Large intestine (tissue), 3 donors: ENCODE data around the gene TRIM71. TPM values are rescaled to one million over a fixed set of nuclear protein-coding genes. Genes with fewer than 3 reads are reported as not detected.
"Not testable (repeated sequence)": the region's sequence is repeated elsewhere in the genome, so short reads cannot be mapped to it uniquely, and the experiment has no call there.

Experiments used
- DNase-seq, 2 donors: peaks; one replicate each; pipeline versions ENCODE4 v3.0.0 to v3.0.0-alpha.2; 2013
- H3K27ac ChIP-seq: one replicate; pipeline ENCODE4 v1.5.1; 2013; ENCODE audit warnings: low read length
- H3K27me3 ChIP-seq: 2 replicates; pipeline ENCODE4 v1.6.1; 2013; ENCODE audit warnings: low read length; ENCODE audit not compliant: control insufficient read depth, insufficient read depth
- H3K36me3 ChIP-seq: 2 replicates; pipeline ENCODE4 v1.6.1; 2013; ENCODE audit warnings: low read length; ENCODE audit not compliant: control insufficient read depth, insufficient read depth
- H3K4me1 ChIP-seq: one replicate; pipeline ENCODE4 v1.6.1; 2013; ENCODE audit warnings: low read length; ENCODE audit not compliant: control insufficient read depth, insufficient read depth
- H3K4me3 ChIP-seq: one replicate; pipeline ENCODE4 v1.5.1; 2013; ENCODE audit warnings: low read length
- H3K9me3 ChIP-seq: one replicate; pipeline ENCODE4 v1.6.1; 2013; ENCODE audit warnings: mild to moderate bottlenecking, low read depth, low read length, moderate library complexity; ENCODE audit not compliant: control insufficient read depth
- WGBS: methylation state at CpG from one replicate; pipeline ENCODE4 v1.1.5; 2013; ENCODE audit warnings: low lambda C conversion rate; ENCODE audit not compliant: insufficient coverage; 5-methylcytosine and 5-hydroxymethylcytosine counted together
- polyA plus RNA-seq: library from polyadenylated mRNA; unstranded; fragments of 120-200 nt; gene quantifications from one replicate; pipeline ENCODE4 v1.2.1, GENCODE V29; 2013

The TRIM71 gene
- polyA plus RNA-seq, 1 donor = 3.6 TPM

DNA sequence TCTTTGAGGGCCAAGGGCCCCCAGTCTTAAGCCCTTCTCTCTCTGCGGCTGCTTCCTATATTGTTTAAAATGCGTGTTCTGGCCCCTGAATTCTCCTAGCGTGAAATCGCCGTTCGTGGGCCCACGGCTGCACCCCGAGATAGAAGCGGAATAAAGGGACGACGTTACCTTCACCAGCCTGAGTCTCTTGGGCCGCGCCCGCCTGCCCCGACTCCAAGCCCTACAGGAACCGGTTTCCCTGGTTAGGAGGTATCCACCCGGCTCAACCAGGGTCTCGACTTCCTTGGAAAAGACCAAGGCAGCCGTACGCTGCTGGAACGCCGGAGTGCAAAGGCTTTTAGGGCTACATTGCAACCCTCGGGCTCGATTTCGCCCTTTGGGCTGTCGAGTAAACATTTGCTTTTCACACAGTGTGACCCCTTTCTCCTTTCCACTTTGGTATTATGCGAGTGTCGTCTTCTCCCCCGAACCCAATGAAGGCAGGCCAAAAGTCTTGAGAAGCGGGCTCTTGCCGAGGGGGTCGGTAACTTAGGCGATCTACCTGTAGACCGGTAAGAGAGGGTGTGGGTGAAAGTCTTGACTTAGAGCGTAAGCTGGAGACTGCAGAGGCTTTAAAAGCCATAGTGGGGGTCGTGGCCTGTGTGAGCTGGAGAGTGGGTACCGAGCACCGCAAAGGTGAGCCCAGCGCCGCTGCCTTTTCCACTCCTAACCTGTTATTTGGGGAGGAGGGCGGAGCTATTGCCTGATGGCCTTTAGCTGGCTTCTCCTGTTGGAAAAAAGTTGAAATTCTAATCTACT lies 2.0 kb downstream of the TRIM71 start:
- H3K27me3 ChIP-seq = peaks cover 43% of the 10 kb centered on the region
- H3K4me1 ChIP-seq = peaks cover 12% of the 10 kb centered on the region
- peak overlapping the region; percentile 61 for H3K4me3 ChIP-seq
- peak overlapping the region; percentile 68 for H3K27ac ChIP-seq
- peaks cover 4% of the 10 kb centered on the region for H3K9me3 ChIP-seq
- no peaks in the 10 kb centered on the region for H3K36me3 ChIP-seq
- DNase-seq = peak in 1 of 2 donors; percentile 75
- WGBS = no CpG with 5 or more reads among the region's 41 CpGs

DNA sequence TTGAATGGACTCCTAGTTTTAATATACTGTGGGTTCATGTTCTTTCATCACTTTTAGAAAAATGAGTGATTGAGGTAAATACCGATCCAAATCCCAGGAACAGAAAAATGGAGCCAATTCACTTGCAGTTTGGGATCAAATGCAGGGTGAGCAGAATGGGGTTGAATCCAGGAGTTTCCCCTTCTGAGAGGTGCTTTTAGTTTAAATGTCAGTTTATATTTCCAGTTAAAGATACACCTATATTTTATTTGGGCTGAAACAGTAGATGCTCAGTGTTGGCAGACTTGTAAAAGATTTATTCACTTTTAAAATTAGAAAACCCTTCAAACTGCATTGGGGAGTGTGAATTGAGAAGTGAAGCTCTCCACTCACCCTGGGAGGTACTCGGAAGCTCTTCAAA lies 2.6 kb downstream of the TRIM71 start:
- Histone ChIP-seq H3K9me3 (peaks cover 4% of the 10 kb centered on the region), H3K27me3 (peaks cover 43% of the 10 kb centered on the region), H3K4me1 (peaks cover 13% of the 10 kb centered on the region), H3K36me3 (no peaks in the 10 kb centered on the region), H3K4me3 (peak overlapping the region; percentile 61), H3K27ac (no peak overlapping the region)
- peak in 1 of 2 donors; percentile 17 for DNase-seq
- 80% methylated on average over 1 of the region's 2 CpGs for WGBS

DNA sequence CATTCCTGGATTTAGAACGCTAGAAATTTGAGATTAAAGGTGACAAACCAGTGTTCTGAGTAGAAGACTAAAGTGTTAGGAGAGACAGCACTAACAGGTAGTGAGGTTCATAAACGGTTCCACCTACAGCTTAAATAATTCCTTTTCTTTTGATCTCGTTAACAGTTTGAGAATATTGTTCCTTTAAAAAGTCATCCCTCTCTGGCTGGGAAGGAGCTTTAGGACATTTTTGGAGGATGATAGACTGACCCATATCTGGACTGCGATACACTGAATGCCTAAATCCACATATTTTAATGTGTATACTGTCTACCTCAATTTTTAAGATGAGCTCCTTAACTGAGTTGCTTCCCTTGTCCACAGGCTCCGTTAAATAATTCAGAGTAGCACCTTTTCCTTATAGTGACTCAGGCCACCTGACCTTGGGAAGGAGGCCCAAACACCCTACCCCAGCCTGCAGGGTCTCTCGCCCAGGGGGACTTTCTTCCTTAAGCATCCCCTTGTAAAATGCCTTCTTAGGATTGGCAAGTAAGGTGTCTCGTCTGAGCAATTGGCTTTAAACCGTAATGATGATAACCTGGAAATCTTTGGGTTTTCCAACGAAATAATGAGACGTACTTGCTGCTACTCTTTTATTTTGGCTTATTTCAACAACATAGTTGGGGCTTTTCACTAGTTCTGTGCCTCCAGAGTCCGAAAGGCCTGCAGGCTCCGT lies 3.3 kb downstream of the TRIM71 start:
- peak in 1 of 2 donors; percentile 32 for DNase-seq
- WGBS = 90% methylated on average over 2 of the region's 12 CpGs
- Histone ChIP-seq H3K9me3 (peaks cover 4% of the 10 kb centered on the region), H3K36me3 (no peaks in the 10 kb centered on the region), H3K4me3 (peak overlapping the region; percentile 24), H3K4me1 (peaks cover 12% of the 10 kb centered on the region), H3K27me3 (peaks cover 40% of the 10 kb centered on the region), H3K27ac (peak overlapping the region; percentile 29)

DNA sequence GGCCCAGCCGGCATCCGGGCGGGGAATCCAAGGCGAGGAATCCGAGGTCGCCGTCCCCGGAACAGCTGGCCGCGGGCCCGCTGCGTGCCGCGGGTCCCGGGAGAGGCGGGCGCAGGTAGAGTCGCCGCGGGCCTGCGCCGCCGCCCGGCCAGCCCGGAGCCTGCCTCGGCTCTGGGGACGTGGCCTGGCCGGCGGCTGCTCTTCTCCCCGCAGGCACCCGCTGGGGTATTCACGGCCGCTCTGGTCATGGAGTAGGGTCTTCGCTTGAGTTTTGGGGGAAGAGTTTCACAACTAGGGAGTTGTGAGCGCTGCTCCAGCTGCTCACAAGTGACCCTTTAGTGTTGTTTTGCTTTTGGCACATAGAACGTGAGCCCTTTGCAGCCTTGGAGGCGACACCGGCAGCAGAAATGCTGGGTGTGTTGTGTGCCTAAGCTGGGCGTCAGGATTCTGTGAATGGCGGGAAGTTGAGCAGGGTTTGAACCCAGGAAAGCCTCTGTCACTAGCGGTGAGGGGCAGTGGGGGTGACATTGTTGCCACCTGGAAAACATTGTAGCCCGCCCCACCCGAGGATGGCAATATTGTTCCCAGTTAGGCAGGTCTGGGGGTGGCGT lies 4.0 kb downstream of the TRIM71 start:
- Histone ChIP-seq H3K27me3 (peaks cover 38% of the 10 kb centered on the region), H3K4me3 (peak overlapping the region; percentile 26), H3K27ac (peak overlapping the region; percentile 29)

DNA sequence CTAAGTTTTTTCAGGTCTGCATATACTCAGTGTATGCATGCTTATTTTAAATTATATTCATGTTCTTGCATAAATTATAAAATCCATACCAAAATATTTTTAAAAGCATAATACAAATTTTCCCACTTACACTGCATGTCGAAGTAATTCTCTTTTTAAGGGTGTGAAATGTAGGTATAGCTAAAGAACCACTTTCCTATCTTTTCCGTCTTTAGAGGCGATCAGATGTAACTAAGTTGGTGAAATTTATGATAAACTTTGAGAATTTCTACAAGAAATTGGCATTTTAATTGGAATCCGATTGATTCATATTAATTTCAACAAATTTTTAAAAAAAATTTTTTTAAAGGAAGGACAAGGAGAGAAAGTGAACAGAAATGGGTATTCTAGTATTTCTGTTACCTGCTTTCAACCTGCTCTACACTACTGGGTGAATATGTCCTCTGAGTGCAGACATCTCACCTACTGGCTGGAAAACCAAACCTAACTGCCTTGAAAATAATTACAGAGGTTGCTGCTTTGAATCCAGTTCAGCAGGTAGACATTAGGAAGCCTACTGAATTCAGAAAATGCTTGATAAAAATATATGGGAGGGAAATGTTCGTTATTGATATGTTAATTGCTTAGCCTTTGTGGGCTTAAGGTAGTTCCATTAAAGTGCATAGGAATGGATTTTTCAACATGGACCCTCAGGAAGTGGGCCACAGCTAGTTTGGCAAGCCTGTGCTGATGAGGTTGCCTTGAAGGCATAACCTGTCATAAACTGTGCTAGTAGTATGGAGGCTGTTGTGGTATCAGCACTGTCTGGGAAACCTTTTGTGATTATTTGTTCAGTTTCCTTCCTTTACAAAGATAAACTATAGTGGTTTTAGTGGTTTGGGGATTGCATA lies 5.1 kb downstream of the TRIM71 start:
- DNase-seq = no peak
- Histone ChIP-seq H3K27ac (no peak overlapping the region), H3K27me3 (peaks cover 31% of the 10 kb centered on the region), H3K36me3 (no peaks in the 10 kb centered on the region), H3K4me1 (peaks cover 14% of the 10 kb centered on the region), H3K4me3 (no peak overlapping the region), H3K9me3 (peaks cover under 1% of the 10 kb centered on the region)
- 97% methylated on average over 4 of the region's 5 CpGs for WGBS

More for the DNA sequence above, 4.0 kb downstream of the TRIM71 start:
- no peaks in the 10 kb centered on the region for H3K36me3 ChIP-seq
- WGBS = no CpG with 5 or more reads among the region's 44 CpGs
- DNase-seq = peak in 1 of 2 donors; percentile 63
- peaks cover 12% of the 10 kb centered on the region for H3K4me1 ChIP-seq
- H3K9me3 ChIP-seq = peaks cover 4% of the 10 kb centered on the region

DNA sequence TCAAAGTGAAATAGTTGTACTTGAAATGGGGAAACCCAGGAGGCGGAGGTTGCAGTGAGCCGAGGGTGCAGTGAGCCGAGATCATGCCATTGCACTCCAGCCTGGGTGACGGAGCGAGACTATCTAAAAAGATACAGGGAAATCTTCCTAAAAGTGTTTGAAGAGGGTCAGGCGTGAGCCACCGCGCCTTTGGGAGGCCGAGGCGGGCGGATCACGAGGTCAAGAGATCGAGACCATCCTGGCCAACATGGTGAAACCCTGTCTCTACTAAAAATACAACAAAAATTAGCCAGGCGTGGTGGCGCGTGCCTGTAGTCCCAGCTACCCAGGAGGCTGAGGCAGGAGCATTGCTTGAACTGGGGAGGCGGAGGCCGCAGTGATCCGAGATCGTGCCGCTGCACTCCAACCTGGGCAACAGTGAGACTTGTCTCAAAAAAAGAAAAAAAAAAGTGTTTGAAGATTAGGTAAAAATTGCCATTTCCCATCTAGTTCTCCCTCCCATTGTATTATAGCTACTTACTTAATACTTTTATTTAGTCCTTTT lies 5.9 kb downstream of the TRIM71 start:
- H3K4me1 ChIP-seq = peaks cover 19% of the 10 kb centered on the region
- not testable (repeated sequence) for H3K9me3 ChIP-seq, H3K27ac ChIP-seq, H3K4me3 ChIP-seq, H3K36me3 ChIP-seq, DNase-seq
- peaks cover 29% of the 10 kb centered on the region for H3K27me3 ChIP-seq
- no CpG with 5 or more reads among the region's 21 CpGs for WGBS

DNA sequence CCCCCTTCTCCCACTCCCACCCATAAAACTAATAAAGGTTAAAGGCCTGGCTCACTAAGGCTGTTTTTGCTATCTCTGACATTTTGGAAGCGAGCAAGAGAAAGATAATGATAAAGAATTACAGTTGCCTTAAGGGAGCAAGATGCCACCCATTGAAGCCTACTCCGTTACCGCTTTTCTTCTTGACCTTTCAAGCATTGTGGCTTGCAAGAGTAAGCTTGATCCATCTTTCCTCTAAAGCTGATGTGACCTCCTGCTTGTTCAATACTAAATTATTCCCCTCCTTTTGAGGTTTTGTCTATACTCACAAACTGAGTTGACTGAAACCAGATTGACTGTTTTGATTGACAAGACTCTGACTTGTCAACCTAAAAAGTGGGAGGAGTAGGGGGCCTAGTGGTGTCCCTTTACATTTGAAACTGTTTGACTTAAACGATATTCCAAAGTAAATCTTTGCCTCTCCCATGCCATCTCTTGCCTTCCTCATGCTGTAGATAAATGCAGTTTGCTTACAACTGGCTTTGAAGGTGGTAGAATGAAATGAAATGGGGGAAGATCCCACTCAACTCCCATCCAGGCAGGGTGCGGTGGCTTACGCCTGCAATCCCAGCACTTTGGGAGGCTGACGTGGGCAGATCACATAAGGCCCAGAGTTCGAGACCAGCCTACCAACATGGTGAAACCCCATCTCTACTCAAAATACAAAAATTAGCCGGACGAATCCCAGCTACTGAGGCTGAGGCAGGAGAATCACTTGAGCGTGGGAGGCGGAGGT lies 8.0 kb downstream of the TRIM71 start:
- H3K36me3 ChIP-seq = no peaks in the 10 kb centered on the region
- no peak overlapping the region for H3K4me3 ChIP-seq
- 40% methylated on average over 1 of the region's 12 CpGs for WGBS
- no peaks in the 10 kb centered on the region for H3K9me3 ChIP-seq
- no peak overlapping the region for H3K27ac ChIP-seq
- DNase-seq = no peak
- H3K4me1 ChIP-seq = peaks cover 16% of the 10 kb centered on the region
- H3K27me3 ChIP-seq = peaks cover 11% of the 10 kb centered on the region

DNA sequence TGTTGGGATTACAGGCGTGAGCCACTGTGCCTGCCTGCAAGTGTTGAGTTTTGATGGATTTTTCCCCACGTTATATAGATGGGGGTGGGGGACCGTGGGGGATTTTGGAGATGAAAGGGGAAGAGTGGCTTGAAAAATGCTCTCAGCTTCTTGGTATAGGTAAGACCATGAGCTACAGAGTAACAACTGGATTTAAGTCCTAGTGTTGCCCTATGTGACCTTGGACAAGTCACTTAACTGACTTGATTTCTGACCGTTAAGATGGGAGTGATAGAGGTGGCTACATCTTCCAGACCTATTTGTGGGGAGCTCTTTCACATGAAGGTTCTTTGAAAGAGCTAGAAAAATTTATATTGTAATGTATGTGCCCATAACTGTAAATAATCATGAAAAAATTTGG lies 13.3 kb downstream of the TRIM71 start:
- no CpG with 5 or more reads among the region's 4 CpGs for WGBS
- no peaks in the 10 kb centered on the region for H3K9me3 ChIP-seq
- no peaks in the 10 kb centered on the region for H3K36me3 ChIP-seq
- no peak overlapping the region for H3K27ac ChIP-seq
- no peaks in the 10 kb centered on the region for H3K27me3 ChIP-seq
- H3K4me3 ChIP-seq = no peak overlapping the region
- peaks cover 11% of the 10 kb centered on the region for H3K4me1 ChIP-seq
- DNase-seq = no peak

DNA sequence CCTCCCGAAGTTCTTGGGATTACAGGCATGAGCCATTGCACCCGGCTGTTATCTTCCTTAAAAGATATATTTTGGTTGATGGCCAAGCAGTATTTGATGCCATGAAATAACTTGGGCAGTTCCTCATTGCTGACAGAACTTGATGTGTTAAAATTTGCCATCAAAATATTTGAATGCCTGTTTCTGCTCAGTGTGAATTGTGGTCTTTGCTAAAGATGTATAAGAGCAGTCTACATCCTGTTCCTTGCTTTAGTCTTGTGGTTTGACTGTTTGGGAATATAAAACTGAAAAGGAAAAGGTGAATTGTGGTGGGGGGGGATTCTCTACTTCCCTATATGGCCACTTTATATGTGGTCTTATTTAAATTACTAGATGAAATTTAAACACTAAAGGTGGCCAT lies 14.0 kb downstream of the TRIM71 start:
- Histone ChIP-seq H3K9me3 (no peaks in the 10 kb centered on the region), H3K27ac (no peak overlapping the region), H3K27me3 (no peaks in the 10 kb centered on the region), H3K4me3 (no peak overlapping the region), H3K36me3 (no peaks in the 10 kb centered on the region), H3K4me1 (peaks cover 11% of the 10 kb centered on the region)
- DNase-seq = no peak
- WGBS = no CpG with 5 or more reads among the region's 2 CpGs
